G401 (cell line): ENCODE measurements around the gene SCN8A. TPM values are rescaled to one million over a fixed set of nuclear protein-coding genes. Genes with fewer than 3 reads are reported as not detected.
"Not testable (repeated sequence)": the region's sequence is repeated elsewhere in the genome, so short reads cannot be mapped to it uniquely, and the experiment has no call there.

Experiments used
- DNase-seq: peaks from one replicate; pipeline ENCODE4 v3.0.0-alpha.2; 2015; ENCODE audit warnings: low spot score
- in situ Hi-C: cut with HindIII; loops from 2 replicates; pipeline ENCODE4 v1.10.0; 2016; ENCODE audit warnings: low sequenced_read_pairs, mixed read lengths
- total RNA-seq: library from RNA; depleted of rRNA; stranded (reverse); fragments of >200 nt; shearing (Covaris generic); gene quantifications from 2 replicates; pipeline ENCODE4 v1.2.3, GENCODE V29; 2014

Gene SCN8A
- total RNA-seq, 1 experiment from 2014 or later = 1.2 TPM

GRCh38 chr12:51820526-51821439 lies 229.8 kb downstream of the SCN8A start:
- in situ Hi-C loops = no loop called here
- DNase-seq = peak; percentile 57

GRCh38 chr12:51821440-51822260 lies 230.6 kb downstream of the SCN8A start:
- in situ Hi-C loops = no loop called here
- no peak for DNase-seq

- in situ Hi-C loops = no loop called here
- DNase-seq = no peak
Measured at GRCh38 chr12:51822261-51822616, 231.2 kb downstream of the SCN8A start.

- no peak for DNase-seq
- in situ Hi-C loops = no loop called here
Measured at GRCh38 chr12:51822956-51823355, 231.9 kb downstream of the SCN8A start.

- in situ Hi-C loops = no loop called here
- DNase-seq = peak; percentile 92
Measured at GRCh38 chr12:51823875-51824565, 233.0 kb downstream of the SCN8A start.

GRCh38 chr12:51825216-51825615 lies 234.2 kb downstream of the SCN8A start:
- in situ Hi-C loops = no loop called here

GRCh38 chr12:51826881-51827280 lies 235.8 kb downstream of the SCN8A start:
- DNase-seq = no peak
- in situ Hi-C loops = no loop called here

More at GRCh38 chr12:51825216-51825615, 234.2 kb downstream of the SCN8A start:
- no peak for DNase-seq

- in situ Hi-C loops = no loop called here
- no peak for DNase-seq
Measured at GRCh38 chr12:51827925-51828818, 237.1 kb downstream of the SCN8A start.

GRCh38 chr12:51829011-51829481 lies 238.0 kb downstream of the SCN8A start:
- in situ Hi-C loops = no loop called here
- no peak for DNase-seq

- DNase-seq = no peak
- in situ Hi-C loops = no loop called here
Measured at GRCh38 chr12:51829641-51830040, 238.6 kb downstream of the SCN8A start.

GRCh38 chr12:51831817-51832216 lies 240.8 kb downstream of the SCN8A start:
- DNase-seq, in situ Hi-C loops: not testable (repeated sequence)

GRCh38 chr12:51832354-51833107 lies 241.5 kb downstream of the SCN8A start:
- in situ Hi-C loops = no loop called here
- no peak for DNase-seq

- no peak for DNase-seq
- in situ Hi-C loops = no loop called here
Measured at GRCh38 chr12:51833448-51834227, 242.6 kb downstream of the SCN8A start.

GRCh38 chr12:51834411-51834810 lies 243.4 kb downstream of the SCN8A start:
- in situ Hi-C loops = no loop called here
- no peak for DNase-seq

GRCh38 chr12:51836041-51836826 lies 245.2 kb downstream of the SCN8A start:
- DNase-seq = no peak
- in situ Hi-C loops = no loop called here

- DNase-seq = no peak
- in situ Hi-C loops = no loop called here
Measured at GRCh38 chr12:51836827-51837173, 245.8 kb downstream of the SCN8A start.

GRCh38 chr12:51837286-51837685 lies 246.3 kb downstream of the SCN8A start:
- no peak for DNase-seq

More at GRCh38 chr12:51837286-51837685, 246.3 kb downstream of the SCN8A start:
- in situ Hi-C loops = no loop called here
